Astrocyte of the cerebellum (primary cell): ENCODE measurements around the gene PBLD.
A peak's percentile ranks its signal among the peaks of the same experiment; 100 is the strongest.

Experiments used
- DNase-seq: peaks from one replicate; pipeline ENCODE4 v3.0.0-alpha.2; 2011; ENCODE audit warnings: low read depth
- H3K4me3 ChIP-seq: 2 replicates; pipeline ENCODE4 v1.5.1; 2011; ENCODE audit warnings: mild to moderate bottlenecking, low read depth, low read length, moderate library complexity
- CTCF ChIP-seq: IDR thresholded peaks from 2 replicates; pipeline ENCODE4 v1.5.1; 2012; ENCODE audit warnings: low read length, low read depth, moderate library complexity, mild to moderate bottlenecking; ENCODE audit errors: missing control alignments
- in situ Hi-C: cut with HindIII; loops from 2 replicates; pipeline ENCODE4 v1.10.0; 2017; ENCODE audit warnings: low sequenced_read_pairs

The PBLD gene

GRCh38 chr10:68302503-68302823 is 30.3 kb downstream of the PBLD start:
- no peak overlapping the region for H3K4me3 ChIP-seq
- DNase-seq = no peak
- in situ Hi-C loops = no loop called here
- no peak for TF ChIP-seq CTCF

- in situ Hi-C loops = no loop called here
- no peak overlapping the region for H3K4me3 ChIP-seq
- DNase-seq = peak; percentile 41
- TF ChIP-seq CTCF = peak; percentile 51
These were observed 30.8 kb downstream of the PBLD start for GRCh38 chr10:68301790-68302502.

- in situ Hi-C loops = no loop called here
- H3K4me3 ChIP-seq = no peak overlapping the region
- no peak for TF ChIP-seq CTCF
- DNase-seq = no peak
These were observed 31.4 kb downstream of the PBLD start for GRCh38 chr10:68301301-68301700.

- DNase-seq = no peak
- no peak for TF ChIP-seq CTCF
- H3K4me3 ChIP-seq = no peak overlapping the region
- in situ Hi-C loops = no loop called here
These were observed 35.7 kb downstream of the PBLD start for GRCh38 chr10:68296843-68297663.

- in situ Hi-C loops = no loop called here
- no peak for TF ChIP-seq CTCF
- no peak overlapping the region for H3K4me3 ChIP-seq
These were observed 42.0 kb downstream of the PBLD start for GRCh38 chr10:68290736-68291135.

GRCh38 chr10:68288717-68289116 is 44.0 kb downstream of the PBLD start:
- no peak for TF ChIP-seq CTCF
- DNase-seq = no peak
- no peak overlapping the region for H3K4me3 ChIP-seq
- in situ Hi-C loops = no loop called here

More at GRCh38 chr10:68290736-68291135, 42.0 kb downstream of the PBLD start:
- DNase-seq = no peak
